HEK293 (cell line): ENCODE measurements around the gene TTC16.

ENCODE experiments used
- GLI2 ChIP-seq: fragments of 450-650 bp; formaldehyde crosslinking; IDR thresholded peaks from 2 replicates; pipeline ENCODE4; 2017; ENCODE audit warnings: missing biosample characterization, missing genetic modification characterization, low read depth, borderline replicate concordance
- HOXD13 ChIP-seq: sonication (generic); formaldehyde crosslinking; IDR thresholded peaks from 2 replicates; pipeline ENCODE4 v1.8.0; 2022; ENCODE audit warnings: missing genetic modification reagents, borderline replicate concordance
- KLF1 ChIP-seq: fragments of 450-650 bp; formaldehyde crosslinking; IDR thresholded peaks from 2 replicates; pipeline ENCODE4 v1.5.1; 2016; ENCODE audit warnings: missing biosample characterization, missing genetic modification characterization
- KLF10 ChIP-seq: fragments of 450-650 bp; IDR thresholded peaks from 2 replicates; pipeline ENCODE4 v1.5.1; 2018; ENCODE audit warnings: missing biosample characterization, mild to moderate bottlenecking, missing genetic modification characterization
- KLF16 ChIP-seq: fragments of 450-650 bp; formaldehyde crosslinking; IDR thresholded peaks from 2 replicates; pipeline ENCODE4 v1.5.1; 2017; ENCODE audit warnings: missing biosample characterization, missing genetic modification characterization
- REPIN1 ChIP-seq: fragments of 450-650 bp; formaldehyde crosslinking; IDR thresholded peaks from 2 replicates; pipeline ENCODE4 v1.5.1; 2017; ENCODE audit warnings: missing biosample characterization, missing genetic modification characterization, low read depth
- SP2 ChIP-seq: fragments of 450-650 bp; formaldehyde crosslinking; IDR thresholded peaks from 2 replicates; pipeline ENCODE4 v1.5.1; 2016; ENCODE audit warnings: missing biosample characterization, missing genetic modification characterization
- SP7 ChIP-seq: fragments of 450-650 bp; formaldehyde crosslinking; IDR thresholded peaks from 2 replicates; pipeline ENCODE4 v1.5.1; 2016; ENCODE audit warnings: missing biosample characterization, missing genetic modification characterization
- TRIM28 ChIP-seq: IDR thresholded peaks from 2 replicates; pipeline ENCODE4 v1.6.1; 2011; ENCODE audit warnings: low read length, control low read depth, borderline replicate concordance
- ZBTB10 ChIP-seq: fragments of 450-650 bp; formaldehyde crosslinking; IDR thresholded peaks from 2 replicates; pipeline ENCODE4 v1.5.1; 2016; ENCODE audit warnings: missing biosample characterization, missing genetic modification characterization
- ZBTB21 ChIP-seq: fragments of 450-650 bp; formaldehyde crosslinking; IDR thresholded peaks from 2 replicates; pipeline ENCODE4 v1.5.1; 2017; ENCODE audit warnings: missing biosample characterization, missing genetic modification characterization
- ZBTB44 ChIP-seq: fragments of 450-650 bp; IDR thresholded peaks from 2 replicates; pipeline ENCODE4 v1.5.1; 2018; ENCODE audit warnings: missing biosample characterization, mild to moderate bottlenecking, missing genetic modification characterization
- ZBTB6 ChIP-seq: fragments of 450-650 bp; formaldehyde crosslinking; IDR thresholded peaks from 2 replicates; pipeline ENCODE4 v1.5.1; 2017; ENCODE audit warnings: missing biosample characterization, missing genetic modification characterization
- ZFP3 ChIP-seq: fragments of 450-650 bp; formaldehyde crosslinking; IDR thresholded peaks from 2 replicates; pipeline ENCODE4 v1.5.1; 2016; ENCODE audit warnings: low read depth, missing biosample characterization, missing genetic modification characterization
- ZNF140 ChIP-seq: fragments of 450-650 bp; formaldehyde crosslinking; IDR thresholded peaks from 2 replicates; pipeline ENCODE4 v1.5.1; 2016; ENCODE audit warnings: missing biosample characterization, missing genetic modification characterization
- ZNF19 ChIP-seq: fragments of 450-650 bp; formaldehyde crosslinking; IDR thresholded peaks from 2 replicates; pipeline ENCODE4; 2016; ENCODE audit warnings: missing biosample characterization, missing genetic modification characterization, low read depth
- ZNF280D ChIP-seq: fragments of 450-650 bp; formaldehyde crosslinking; IDR thresholded peaks from 2 replicates; pipeline ENCODE4 v1.5.1; 2016; ENCODE audit warnings: missing biosample characterization, missing genetic modification characterization
- ZNF302 ChIP-seq: fragments of 450-650 bp; formaldehyde crosslinking; IDR thresholded peaks from 2 replicates; pipeline ENCODE4 v1.5.1; 2016; ENCODE audit warnings: missing biosample characterization, missing genetic modification characterization, low read depth
- ZNF335 ChIP-seq: fragments of 450-650 bp; formaldehyde crosslinking; conservative IDR thresholded peaks from 2 replicates; pipeline ENCODE4 v1.5.1; 2016; ENCODE audit warnings: missing biosample characterization, missing genetic modification characterization
- ZNF501 ChIP-seq: fragments of 450-650 bp; formaldehyde crosslinking; IDR thresholded peaks from 2 replicates; pipeline ENCODE4 v1.5.1; 2016; ENCODE audit warnings: missing biosample characterization, missing genetic modification characterization
- ZNF510 ChIP-seq: fragments of 450-650 bp; formaldehyde crosslinking; IDR thresholded peaks from 2 replicates; pipeline ENCODE4 v1.5.1; 2018; ENCODE audit warnings: mild to moderate bottlenecking, missing genetic modification characterization, missing biosample characterization; ENCODE audit not compliant: insufficient replicate concordance
- ZNF548 ChIP-seq: fragments of 450-650 bp; formaldehyde crosslinking; IDR thresholded peaks from 2 replicates; pipeline ENCODE4 v1.5.1; 2016; ENCODE audit warnings: missing biosample characterization, missing genetic modification characterization
- ZNF585B ChIP-seq: fragments of 450-650 bp; formaldehyde crosslinking; IDR thresholded peaks from 2 replicates; pipeline ENCODE4 v1.5.1; 2016; ENCODE audit warnings: missing biosample characterization, missing genetic modification characterization
- ZNF596 ChIP-seq: fragments of 450-650 bp; IDR thresholded peaks from 2 replicates; pipeline ENCODE4 v1.5.0; 2018; ENCODE audit warnings: missing biosample characterization, mild to moderate bottlenecking, missing genetic modification characterization, moderate library complexity
- ZNF677 ChIP-seq: fragments of 450-650 bp; IDR thresholded peaks from 2 replicates; pipeline ENCODE4 v1.5.0; 2018; ENCODE audit warnings: missing biosample characterization, mild to moderate bottlenecking, missing genetic modification characterization, moderate library complexity
- ZNF76 ChIP-seq: fragments of 450-650 bp; formaldehyde crosslinking; IDR thresholded peaks from 2 replicates; pipeline ENCODE4; 2016; ENCODE audit warnings: low read depth, missing biosample characterization, missing genetic modification characterization, borderline replicate concordance
- ZSCAN23 ChIP-seq: fragments of 450-650 bp; formaldehyde crosslinking; IDR thresholded peaks from 2 replicates; pipeline ENCODE4 v1.5.1; 2016; ENCODE audit warnings: missing biosample characterization, missing genetic modification characterization
- ZSCAN30 ChIP-seq: fragments of 450-650 bp; IDR thresholded peaks from 2 replicates; pipeline ENCODE4 v1.5.1; 2018; ENCODE audit warnings: missing biosample characterization, mild to moderate bottlenecking, missing genetic modification characterization, moderate library complexity
- TF ChIP-seq, protein P1 (sequence below): fragments of 450-650 bp; formaldehyde crosslinking; IDR thresholded peaks from 2 replicates; pipeline ENCODE4 v1.5.1; 2016; ENCODE audit warnings: missing biosample characterization, missing genetic modification characterization

The TTC16 gene

DNA sequence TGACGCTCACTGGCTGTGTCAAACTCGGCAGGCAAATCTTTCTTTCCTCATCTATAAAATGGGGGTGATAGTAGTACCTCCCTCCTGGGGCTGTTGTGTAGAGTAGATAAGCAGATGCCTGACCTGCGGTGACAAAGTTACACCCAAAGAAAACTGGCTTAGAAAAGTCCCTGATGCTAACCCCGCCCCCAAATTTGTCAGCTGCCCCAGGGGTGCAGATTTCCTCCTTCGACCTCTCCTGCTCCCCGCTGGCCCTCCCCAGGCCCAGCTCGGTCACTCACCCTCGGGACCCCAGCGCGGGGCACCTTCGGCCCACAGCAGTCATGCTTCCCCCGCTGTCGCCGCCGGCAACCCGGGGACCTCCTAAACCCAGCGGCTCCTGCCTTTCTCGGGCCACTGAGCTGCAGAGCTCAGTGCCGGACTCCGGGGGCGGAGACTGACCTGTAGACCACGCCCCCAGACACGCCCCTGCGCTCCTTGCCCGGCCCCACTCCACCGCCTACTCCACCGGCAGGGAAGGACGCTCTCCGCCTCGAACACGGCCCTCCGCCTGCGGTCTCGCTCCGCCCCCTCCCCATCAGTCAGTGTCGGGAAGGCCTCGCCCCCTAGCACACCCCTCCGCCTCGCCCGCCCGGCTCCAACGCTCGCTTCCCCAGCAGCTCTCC is 55.2 kb downstream of the TTC16 start (continued):
- no peak for TF ChIP-seq ZNF280D (tag by site-specific recombination)
- TF ChIP-seq ZSCAN23: no peak
- no peak for TF ChIP-seq ZBTB6 (tag by site-specific recombination)
- TF ChIP-seq ZNF548 (tag by site-specific recombination): no peak
- TF ChIP-seq ZBTB10 (tag by site-specific recombination): 0 out of 2 replicates have a peak, but pooled peaks have one; percentile 20
- TF ChIP-seq ZNF76 (tag by site-specific recombination): no peak
- peak; percentile 97 for TF ChIP-seq KLF16 (tag by site-specific recombination)
- no peak for TF ChIP-seq ZBTB21 (tag by site-specific recombination)
- no peak for TF ChIP-seq ZNF140 (tag by site-specific recombination)
- no peak for TF ChIP-seq ZSCAN30
- no peak for TF ChIP-seq TRIM28
- peak; percentile 95 for TF ChIP-seq SP2 (tag by site-specific recombination)
- no peak for TF ChIP-seq GLI2 (tag by site-specific recombination)
- no peak for TF ChIP-seq ZNF596 (tag by site-specific recombination)
- TF ChIP-seq HOXD13: no peak
- no peak for TF ChIP-seq ZFP3 (tag by site-specific recombination)
- no peak for TF ChIP-seq ZBTB44 (tag by site-specific recombination)
- TF ChIP-seq ZNF510 (tag by site-specific recombination): no peak
- TF ChIP-seq KLF10: peak; percentile 98
- no peak for TF ChIP-seq ZNF19 (tag by site-specific recombination)
- TF ChIP-seq ZNF677 (tag by site-specific recombination): no peak
- TF ChIP-seq REPIN1: no peak
- peak; percentile 86 for TF ChIP-seq ZNF335
- no peak for TF ChIP-seq ZNF501
- peak; percentile 94 for TF ChIP-seq KLF1 (tag by site-specific recombination)
- TF ChIP-seq ZNF302 (tag by site-specific recombination): no peak
- TF ChIP-seq ZNF585B: no peak
- 0 out of 2 replicates have a peak, but pooled peaks have one; percentile 43 for TF ChIP-seq SP7 (tag by site-specific recombination)
- TF ChIP-seq, protein P1, sequence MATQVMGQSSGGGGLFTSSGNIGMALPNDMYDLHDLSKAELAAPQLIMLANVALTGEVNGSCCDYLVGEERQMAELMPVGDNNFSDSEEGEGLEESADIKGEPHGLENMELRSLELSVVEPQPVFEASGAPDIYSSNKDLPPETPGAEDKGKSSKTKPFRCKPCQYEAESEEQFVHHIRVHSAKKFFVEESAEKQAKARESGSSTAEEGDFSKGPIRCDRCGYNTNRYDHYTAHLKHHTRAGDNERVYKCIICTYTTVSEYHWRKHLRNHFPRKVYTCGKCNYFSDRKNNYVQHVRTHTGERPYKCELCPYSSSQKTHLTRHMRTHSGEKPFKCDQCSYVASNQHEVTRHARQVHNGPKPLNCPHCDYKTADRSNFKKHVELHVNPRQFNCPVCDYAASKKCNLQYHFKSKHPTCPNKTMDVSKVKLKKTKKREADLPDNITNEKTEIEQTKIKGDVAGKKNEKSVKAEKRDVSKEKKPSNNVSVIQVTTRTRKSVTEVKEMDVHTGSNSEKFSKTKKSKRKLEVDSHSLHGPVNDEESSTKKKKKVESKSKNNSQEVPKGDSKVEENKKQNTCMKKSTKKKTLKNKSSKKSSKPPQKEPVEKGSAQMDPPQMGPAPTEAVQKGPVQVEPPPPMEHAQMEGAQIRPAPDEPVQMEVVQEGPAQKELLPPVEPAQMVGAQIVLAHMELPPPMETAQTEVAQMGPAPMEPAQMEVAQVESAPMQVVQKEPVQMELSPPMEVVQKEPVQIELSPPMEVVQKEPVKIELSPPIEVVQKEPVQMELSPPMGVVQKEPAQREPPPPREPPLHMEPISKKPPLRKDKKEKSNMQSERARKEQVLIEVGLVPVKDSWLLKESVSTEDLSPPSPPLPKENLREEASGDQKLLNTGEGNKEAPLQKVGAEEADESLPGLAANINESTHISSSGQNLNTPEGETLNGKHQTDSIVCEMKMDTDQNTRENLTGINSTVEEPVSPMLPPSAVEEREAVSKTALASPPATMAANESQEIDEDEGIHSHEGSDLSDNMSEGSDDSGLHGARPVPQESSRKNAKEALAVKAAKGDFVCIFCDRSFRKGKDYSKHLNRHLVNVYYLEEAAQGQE (tag by site-specific recombination): no peak
